Parathyroid adenoma (tissue), 2 donors: ENCODE results near the gene FLRT1.

ENCODE experiments used
- H2AFZ ChIP-seq: fragments of 300-600 bp; sonication (generic); one replicate; pipeline ENCODE4 v1.7.0; 2017; ENCODE audit warnings: antibody characterized with exemption, mild to moderate bottlenecking
- H3K27ac ChIP-seq: fragments of 300-600 bp; sonication (generic); one replicate; pipeline ENCODE4 v1.7.0; 2017
- H3K27me3 ChIP-seq: fragments of 300-600 bp; sonication (generic); one replicate; pipeline ENCODE4 v1.7.0; 2017; ENCODE audit warnings: low read length; ENCODE audit not compliant: control insufficient read depth, insufficient read depth
- H3K36me3 ChIP-seq: fragments of 300-600 bp; sonication (generic); one replicate; pipeline ENCODE4 v1.7.0; 2017; ENCODE audit warnings: low read length; ENCODE audit not compliant: control insufficient read depth, insufficient read depth
- H3K4me1 ChIP-seq: fragments of 300-600 bp; sonication (generic); one replicate; pipeline ENCODE4 v1.7.0; 2017; ENCODE audit warnings: control low read depth
- H3K4me2 ChIP-seq: fragments of 300-600 bp; sonication (generic); one replicate; pipeline ENCODE4 v1.7.0; 2017; ENCODE audit warnings: low read length
- H3K4me3 ChIP-seq: fragments of 300-600 bp; sonication (generic); one replicate; pipeline ENCODE4 v1.7.0; 2017; ENCODE audit warnings: low read depth, low read length
- H3K79me2 ChIP-seq: fragments of 300-600 bp; sonication (generic); one replicate; pipeline ENCODE4 v1.7.0; 2017; ENCODE audit warnings: control low read depth
- H3K9ac ChIP-seq: fragments of 300-600 bp; sonication (generic); one replicate; pipeline ENCODE4 v1.7.0; 2017; ENCODE audit warnings: mild to moderate bottlenecking
- H3K9me3 ChIP-seq: fragments of 300-600 bp; sonication (generic); one replicate; pipeline ENCODE4 v1.7.0; 2017; ENCODE audit warnings: low read length; ENCODE audit not compliant: control insufficient read depth
- CTCF ChIP-seq: fragments of 300-600 bp; sonication (generic); IDR thresholded peaks from one replicate; pipeline ENCODE4 v1.7.0; 2017; ENCODE audit warnings: antibody characterized with exemption, mild to moderate bottlenecking
- donor health status: primary hyperparathyroidism.

FLRT1 gene

GRCh38 chr11:64052436-64052835, 16.7 kb downstream of the FLRT1 start:
- no peak overlapping the region for H3K27ac ChIP-seq

GRCh38 chr11:64052938-64053622, 17.3 kb downstream of the FLRT1 start:
- Histone ChIP-seq H2AFZ (no peak overlapping the region), H3K36me3 (no peaks in the 10 kb centered on the region), H3K4me1 (no peaks in the 10 kb centered on the region), H3K9me3 (no peaks in the 10 kb centered on the region), H3K27me3 (no peaks in the 10 kb centered on the region), H3K4me2 (no peak overlapping the region), H3K4me3 (no peak overlapping the region), H3K9ac (no peak overlapping the region), H3K79me2 (no peaks in the 10 kb centered on the region), H3K27ac (no peak overlapping the region)
- TF ChIP-seq CTCF: no peak

More at GRCh38 chr11:64052436-64052835, 16.7 kb downstream of the FLRT1 start:
- no peak overlapping the region for H2AFZ ChIP-seq
- H3K4me2 ChIP-seq: no peak overlapping the region
- no peaks in the 10 kb centered on the region for H3K36me3 ChIP-seq
- H3K9me3 ChIP-seq: no peaks in the 10 kb centered on the region
- no peaks in the 10 kb centered on the region for H3K79me2 ChIP-seq
- TF ChIP-seq CTCF: no peak
- no peak overlapping the region for H3K4me3 ChIP-seq
- H3K4me1 ChIP-seq: no peaks in the 10 kb centered on the region
- H3K9ac ChIP-seq: no peak overlapping the region
- H3K27me3 ChIP-seq: no peaks in the 10 kb centered on the region

- Histone ChIP-seq H3K4me3 (no peak overlapping the region), H3K4me2 (no peak overlapping the region), H3K27ac (no peak overlapping the region), H3K79me2 (no peaks in the 10 kb centered on the region), H3K36me3 (no peaks in the 10 kb centered on the region), H3K9ac (no peak overlapping the region), H3K27me3 (no peaks in the 10 kb centered on the region), H2AFZ (no peak overlapping the region), H3K9me3 (no peaks in the 10 kb centered on the region), H3K4me1 (no peaks in the 10 kb centered on the region)
- no peak for TF ChIP-seq CTCF
Measured at GRCh38 chr11:64053699-64054098, 18.0 kb downstream of the FLRT1 start.

DNA sequence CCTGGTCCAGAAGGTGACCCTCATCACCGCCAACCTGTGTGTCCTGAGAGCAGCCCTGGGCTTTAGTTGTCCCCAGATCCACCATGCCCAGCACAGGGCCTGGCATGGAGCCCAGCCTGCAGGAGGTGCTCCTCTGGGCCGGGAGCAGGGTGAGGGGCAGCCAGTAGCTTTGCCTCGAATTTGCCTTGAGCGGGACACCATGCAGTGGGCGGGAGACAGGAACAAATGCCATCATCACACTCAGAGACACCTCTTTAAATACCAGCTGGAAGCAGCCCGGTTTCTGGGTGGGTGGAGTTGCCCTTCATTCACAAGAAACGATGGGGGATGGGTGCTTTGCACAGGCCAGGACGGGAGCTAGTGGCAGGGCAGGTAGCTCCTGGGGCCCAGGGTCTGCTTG, 19.3 kb downstream of the FLRT1 start:
- no peaks in the 10 kb centered on the region for H3K79me2 ChIP-seq
- no peaks in the 10 kb centered on the region for H3K4me1 ChIP-seq
- H3K9ac ChIP-seq: no peak overlapping the region
- no peak overlapping the region for H2AFZ ChIP-seq
- no peaks in the 10 kb centered on the region for H3K36me3 ChIP-seq
- H3K27me3 ChIP-seq: no peaks in the 10 kb centered on the region
- no peak overlapping the region for H3K4me3 ChIP-seq
- H3K27ac ChIP-seq: no peak overlapping the region
- TF ChIP-seq CTCF: no peak
- no peak overlapping the region for H3K4me2 ChIP-seq
- no peaks in the 10 kb centered on the region for H3K9me3 ChIP-seq

DNA sequence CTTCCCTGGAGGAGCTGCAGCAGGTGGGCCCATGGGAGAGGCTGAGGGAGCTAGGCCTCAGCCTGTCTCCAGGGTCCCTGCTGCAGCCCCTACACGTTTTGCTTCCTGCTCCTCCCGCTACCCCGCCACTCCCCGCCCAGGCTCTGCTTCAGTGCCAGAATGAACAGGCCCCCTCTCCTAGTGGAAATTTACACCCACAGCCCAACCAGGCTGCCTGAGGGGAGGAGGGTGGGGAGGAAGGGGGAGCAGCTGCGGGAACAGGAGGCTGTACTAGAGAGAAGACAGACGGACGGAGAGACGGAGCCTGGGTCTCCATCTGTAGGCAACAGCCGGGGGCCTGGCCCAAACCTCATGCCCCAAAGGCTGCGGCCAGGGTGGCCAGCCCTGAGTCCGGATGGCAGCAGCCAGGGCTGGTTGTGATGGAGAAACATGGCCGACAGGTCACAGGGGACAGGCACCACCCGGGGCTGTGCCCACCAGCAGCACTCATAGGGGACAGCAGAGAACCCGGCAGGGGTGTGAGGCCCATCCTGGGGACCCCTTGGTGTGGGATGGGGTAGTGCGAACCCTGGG, 20.6 kb downstream of the FLRT1 start:
- Histone ChIP-seq H3K79me2 (no peaks in the 10 kb centered on the region), H3K4me3 (no peak overlapping the region), H3K27me3 (no peaks in the 10 kb centered on the region), H3K4me1 (no peaks in the 10 kb centered on the region), H3K4me2 (no peak overlapping the region), H3K36me3 (no peaks in the 10 kb centered on the region), H3K27ac (no peak overlapping the region), H3K9me3 (no peaks in the 10 kb centered on the region), H2AFZ (no peak overlapping the region), H3K9ac (no peak overlapping the region)
- no peak for TF ChIP-seq CTCF
